ENCODE results near the gene PMIS2. TPM values are rescaled to one million over a fixed set of nuclear protein-coding genes. Genes with fewer than 3 reads are reported as not detected.

PMIS2 gene
- polyA plus RNA-seq, 4 donors = not detected

GRCh38 chr19:35636651-35637050, 50.7 kb downstream of the PMIS2 start:
- DNase-seq (no peak), FAIRE-seq (no peak)
- Histone ChIP-seq H3K36me3 (ENCODE audit: control insufficient read depth in 3 of 3, insufficient read depth in 2 of 3, low read depth in 1 of 3, low read length in 3 of 3) (peaks cover 19 to 66% (median 20%) of the 10 kb centered on the region in 3 donors), H3K9me3 (ENCODE audit: control insufficient read depth in 2 of 2, insufficient read depth in 1 of 2, low read depth in 1 of 2, low read length in 1 of 2) (no peaks in the 10 kb centered on the region), H3K4me1 (ENCODE audit: control insufficient read depth in 3 of 3, insufficient read depth in 2 of 3, low read depth in 1 of 3, low read length in 2 of 3) (peaks cover 0 to 5% (median under 1%) of the 10 kb centered on the region in 3 donors), H3K27ac (ENCODE audit: low read depth in 1 of 3, low read length in 2 of 3) (no peak overlapping the region), H3K4me3 (ENCODE audit: low read depth in 1 of 3, low read length in 3 of 3) (no peak overlapping the region), H3K27me3 (ENCODE audit: control insufficient read depth in 3 of 3, insufficient read depth in 3 of 3, low read length in 3 of 3) (peaks cover 0 to under 1% (median 0%) of the 10 kb centered on the region in 3 donors)
- 63 to 97% (median 92%) methylated on average over 3 of the region's 3 CpGs for WGBS, 3 donors

Other genes starting within 250 kb of the PMIS2 start
- gene FFAR1, start 238.3 kb upstream of the PMIS2 start, polyA plus RNA-seq = under 1 TPM in 2 of 4 donors, not detected in 2; 0.18 to 0.74 TPM
- 1 to 10 TPM in 1 of 4 donors, under 1 TPM in 1, not detected in 2; 0.50 to 1.0 TPM for gene FFAR3, start 227.7 kb upstream of the PMIS2 start, polyA plus RNA-seq
- gene GPR42, start 215.1 kb upstream of the PMIS2 start, polyA plus RNA-seq = under 1 TPM in 2 of 4 donors, not detected in 2; 0.06 to 0.15 TPM
- 1 to 10 TPM in 1 of 4 donors, under 1 TPM in 3; 0.54 to 3.7 (median 0.81) TPM for gene FFAR2, start 137.9 kb upstream of the PMIS2 start, polyA plus RNA-seq
- gene KRTDAP, start 95.7 kb upstream of the PMIS2 start, polyA plus RNA-seq = under 1 TPM in 1 of 4 donors, not detected in 3; 0.37 TPM
- gene DMKN, start 72.5 kb upstream of the PMIS2 start, polyA plus RNA-seq = 10 to 100 TPM in 1 of 4 donors, 1 to 10 TPM in 2, not detected in 1; 4.7 to 36.9 (median 7.6) TPM
- gene SBSN, start 57.9 kb upstream of the PMIS2 start, polyA plus RNA-seq = 1 to 10 TPM in 1 of 4 donors, under 1 TPM in 2, not detected in 1; 0.07 to 1.8 (median 0.54) TPM
- gene GAPDHS, start 52.7 kb upstream of the PMIS2 start, polyA plus RNA-seq = not detected
- gene TMEM147, start 40.5 kb upstream of the PMIS2 start, polyA plus RNA-seq = 100 to 1,000 TPM in 1 of 4 donors, 10 to 100 TPM in 3; 40.3 to 149 (median 77.5) TPM
- under 1 TPM in 1 of 4 donors, not detected in 3; 0.36 TPM for gene ATP4A, start 22.5 kb upstream of the PMIS2 start, polyA plus RNA-seq
- 10 to 100 TPM in 1 of 4 donors, 1 to 10 TPM in 2, under 1 TPM in 1; 0.67 to 12.6 (median 5.5) TPM for gene HAUS5, start 26.6 kb downstream of the PMIS2 start, polyA plus RNA-seq
- 10 to 100 TPM; 59.7 to 71.5 (median 64.9) TPM for gene RBM42, start 42.9 kb downstream of the PMIS2 start, polyA plus RNA-seq
- 1 to 10 TPM; 2.1 to 7.3 (median 4.2) TPM for gene ETV2, start 55.6 kb downstream of the PMIS2 start, polyA plus RNA-seq
- 1,000 to 10,000 TPM in 3 of 4 donors, 100 to 1,000 TPM in 1; 326 to 2,391 (median 1,554) TPM for gene COX6B1, start 62.1 kb downstream of the PMIS2 start, polyA plus RNA-seq
- under 1 TPM in 1 of 4 donors, not detected in 3; 0.07 TPM for gene UPK1A, start 80.3 kb downstream of the PMIS2 start, polyA plus RNA-seq
- under 1 TPM in 2 of 4 donors, not detected in 2; 0.22 to 0.35 TPM for gene ZBTB32, start 118.4 kb downstream of the PMIS2 start, polyA plus RNA-seq
- 10 to 100 TPM; 21.6 to 47.9 (median 26.3) TPM for gene KMT2B, start 131.8 kb downstream of the PMIS2 start, polyA plus RNA-seq
- 10 to 100 TPM in 3 of 4 donors, 1 to 10 TPM in 1; 4.3 to 17.8 (median 12.1) TPM for gene IGFLR1, start 156.3 kb downstream of the PMIS2 start, polyA plus RNA-seq
- gene U2AF1L4, start 159.2 kb downstream of the PMIS2 start, polyA plus RNA-seq = 10 to 100 TPM; 14.6 to 99.7 (median 34.7) TPM
- 10 to 100 TPM; 59.7 to 95.9 (median 70.1) TPM for gene PSENEN, start 159.5 kb downstream of the PMIS2 start, polyA plus RNA-seq
- gene LIN37, start 162.4 kb downstream of the PMIS2 start, polyA plus RNA-seq = 10 to 100 TPM in 3 of 4 donors, 1 to 10 TPM in 1; 9.6 to 58.6 (median 26.7) TPM
- 10 to 100 TPM in 2 of 4 donors, 1 to 10 TPM in 2; 2.0 to 41.7 (median 11.5) TPM for gene HSPB6, start 170.9 kb downstream of the PMIS2 start, polyA plus RNA-seq
- 10 to 100 TPM in 2 of 4 donors, 1 to 10 TPM in 2; 1.8 to 15.0 (median 6.2) TPM for gene PROSER3, start 172.0 kb downstream of the PMIS2 start, polyA plus RNA-seq
- gene ARHGAP33, start 189.4 kb downstream of the PMIS2 start, polyA plus RNA-seq = 10 to 100 TPM in 1 of 4 donors, 1 to 10 TPM in 3; 1.1 to 16.2 (median 5.0) TPM
- gene PRODH2, start 226.7 kb downstream of the PMIS2 start, polyA plus RNA-seq = under 1 TPM in 2 of 4 donors, not detected in 2; 0.24 to 0.54 TPM

Measured in small intestine (tissue), 7 donors.